Middle frontal gyrus (tissue), 1 donor: ENCODE results near the gene TTC28.

Experiments
- DNase-seq: peaks from one replicate; pipeline ENCODE4 v3.0.0-alpha.2; 2015; ENCODE audit warnings: low spot score; ENCODE audit errors: extremely low spot score

The TTC28 gene

DNA sequence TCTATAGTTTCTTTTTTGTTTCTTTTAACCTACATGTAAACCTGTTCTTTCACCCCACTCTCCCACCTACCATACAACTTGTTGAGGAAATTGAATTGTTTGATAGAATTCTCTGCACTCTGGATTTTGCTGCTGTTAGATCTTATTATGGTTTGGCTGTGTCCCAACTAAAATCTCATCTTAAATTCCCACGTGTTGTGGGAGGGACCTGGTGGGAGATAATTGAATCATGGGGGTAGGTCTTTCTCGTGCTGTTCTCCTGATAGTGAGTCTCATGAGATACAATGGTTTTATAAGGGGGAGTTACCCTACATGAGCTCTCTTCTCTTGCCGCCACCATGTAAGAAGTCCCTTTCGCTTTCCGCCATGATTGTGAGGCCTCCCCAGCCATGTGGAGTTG, 745.6 kb downstream of the TTC28 start:
- DNase-seq = no peak

DNA sequence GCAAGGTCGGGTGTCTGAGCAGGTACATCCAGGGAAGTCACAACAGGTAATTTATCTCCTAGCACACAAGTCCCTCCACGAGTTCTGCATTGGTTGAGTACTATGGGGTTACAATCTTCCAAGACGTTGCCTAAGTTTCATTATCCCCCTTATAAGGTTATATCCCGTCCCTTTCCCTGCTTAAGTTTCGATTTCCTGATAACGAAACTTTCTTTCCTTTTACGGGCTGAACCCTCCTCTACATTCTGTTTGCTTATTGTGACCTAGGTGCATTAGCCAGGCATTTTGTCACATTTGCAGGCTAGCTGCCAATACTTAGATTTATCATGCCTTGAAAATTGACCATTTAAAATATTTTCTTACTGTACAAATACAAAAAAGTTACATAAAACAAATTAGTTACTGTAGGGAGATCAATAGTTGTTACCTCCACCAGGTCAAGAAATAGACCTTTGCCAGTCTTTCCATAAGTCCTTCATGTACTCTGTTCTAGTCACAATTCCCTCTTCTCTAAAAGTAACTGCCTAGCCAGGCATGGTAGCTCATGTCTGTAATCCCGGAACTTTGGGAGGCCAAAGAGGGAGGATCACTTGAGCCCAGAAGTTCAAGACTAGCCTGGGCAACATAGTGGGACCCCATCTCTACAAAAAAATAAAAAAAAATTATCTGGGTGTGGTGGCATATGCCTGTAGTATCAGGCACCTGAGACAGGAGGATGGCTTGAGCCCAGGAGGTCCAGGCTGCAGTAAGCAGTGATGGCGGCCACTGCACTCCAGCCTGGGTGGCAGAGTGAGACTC, 746.3 kb downstream of the TTC28 start:
- no peak for DNase-seq

GRCh38 chr22:27930331-27931060, 749.1 kb downstream of the TTC28 start:
- no peak for DNase-seq
